WI38 (cell line): ENCODE measurements around the gene RTN4RL1.
A peak's percentile ranks its signal among the peaks of the same experiment; 100 is the strongest.

Experiments used
- H3K4me3 ChIP-seq: 2 replicates; pipeline ENCODE4 v1.5.1; 2011; ENCODE audit warnings: low read depth, mild to moderate bottlenecking, control low read depth, low read length
- CTCF ChIP-seq: IDR thresholded peaks from 2 replicates; pipeline ENCODE4 v1.5.1; 2012; ENCODE audit warnings: low read depth, mild to moderate bottlenecking, control low read depth, low read length

Gene RTN4RL1

GRCh38 chr17:1905190-1905913 is 119.8 kb downstream of the RTN4RL1 start:
- no peak overlapping the region for H3K4me3 ChIP-seq
- no peak for TF ChIP-seq CTCF

GRCh38 chr17:1904273-1905182 is 120.6 kb downstream of the RTN4RL1 start:
- no peak for TF ChIP-seq CTCF
- no peak overlapping the region for H3K4me3 ChIP-seq

GRCh38 chr17:1899403-1900000 is 125.6 kb downstream of the RTN4RL1 start:
- TF ChIP-seq CTCF: peak; percentile 17; the same call in 1 of the 2 replicates
- H3K4me3 ChIP-seq: no peak overlapping the region

- H3K4me3 ChIP-seq: no peak overlapping the region
- no peak for TF ChIP-seq CTCF
Measured at GRCh38 chr17:1898872-1899271, 126.3 kb downstream of the RTN4RL1 start.

- TF ChIP-seq CTCF: no peak
- H3K4me3 ChIP-seq: no peak overlapping the region
Measured at GRCh38 chr17:1898332-1898731, 126.8 kb downstream of the RTN4RL1 start.

- no peak for TF ChIP-seq CTCF
- H3K4me3 ChIP-seq: no peak overlapping the region
Measured at GRCh38 chr17:1897105-1897656, 128.0 kb downstream of the RTN4RL1 start.
